T-helper 2 cell treated with Interferon-gamma antibody and Interleukin-4, amounts not matched to agents 5 μg/mL and 100 μg/mL, for 36 hours (primary cell): ENCODE results near the gene GRIN2C.
"Not testable (repeated sequence)": the region's sequence is repeated elsewhere in the genome, so short reads cannot be mapped to it uniquely, and the experiment has no call there.

Source experiments
- DNase-seq: peaks from one replicate; pipeline ENCODE4 v3.0.0; 2021; ENCODE audit warnings: low spot score
- H3K27ac Mint-ChIP-seq: one replicate; pipeline ENCODE4 v1.8.0; 2021; ENCODE audit warnings: mild to moderate bottlenecking, mixed read lengths
- H3K27me3 Mint-ChIP-seq: one replicate; pipeline ENCODE4 v1.8.0; 2021; ENCODE audit warnings: low read depth, mixed read lengths
- H3K36me3 Mint-ChIP-seq: one replicate; pipeline ENCODE4 v1.8.0; 2021; ENCODE audit warnings: low read depth, mixed read lengths
- H3K4me1 Mint-ChIP-seq: one replicate; pipeline ENCODE4 v1.8.0; 2021; ENCODE audit warnings: low read depth, mixed read lengths
- H3K4me3 Mint-ChIP-seq: one replicate; pipeline ENCODE4 v1.8.0; 2022; ENCODE audit warnings: mild to moderate bottlenecking, moderate library complexity, mixed read lengths
- H3K9me3 Mint-ChIP-seq: one replicate; pipeline ENCODE4 v1.8.0; 2021; ENCODE audit warnings: mixed read lengths

GRIN2C gene

DNA sequence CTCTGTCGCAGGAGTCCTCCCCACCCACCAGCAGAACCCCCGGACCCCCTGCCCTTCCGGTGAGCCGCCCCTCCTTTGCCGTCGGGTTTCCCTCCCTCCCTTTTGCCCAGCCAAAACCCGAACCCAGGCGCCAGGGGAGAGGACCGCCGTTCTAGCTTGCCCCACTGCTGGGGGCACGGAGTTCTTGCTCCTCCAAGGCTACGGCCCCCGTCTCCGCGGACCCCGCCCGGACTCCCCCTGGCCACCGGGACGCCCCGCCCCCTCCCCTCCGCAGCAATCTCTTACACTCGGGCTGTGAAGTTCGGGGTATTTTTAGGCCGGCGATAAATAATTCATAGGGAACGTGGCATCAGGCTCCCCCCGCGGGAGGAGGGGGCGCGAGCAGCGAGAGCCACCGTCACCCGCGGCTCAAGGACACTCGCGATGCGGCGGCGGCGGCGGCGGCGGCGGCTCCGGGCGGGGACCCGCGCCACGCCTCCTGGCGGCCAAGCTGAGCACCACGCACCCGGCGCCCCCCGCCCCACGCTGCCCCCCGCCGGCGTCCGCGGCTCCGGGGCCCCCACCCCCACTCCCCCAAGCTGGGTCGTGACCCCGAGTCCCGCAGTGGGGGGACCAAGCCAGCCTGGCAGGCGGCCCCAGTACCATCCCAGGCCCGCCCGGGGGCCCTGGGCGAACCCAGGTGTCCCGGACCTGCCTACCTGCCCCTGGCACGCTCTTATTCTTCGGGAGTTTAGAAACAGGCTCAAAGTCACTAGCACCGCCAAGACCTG lies at the start of gene GRIN2C:
Gene GRIN2C, minus strand, starts transcription at position 427 of the 770 bp plus-strand sequence. CDS start 4,793 bp downstream, outside the sequence.
- H3K36me3 Mint-ChIP-seq = peaks cover 6% of the 10 kb centered on the region
- peaks cover 4% of the 10 kb centered on the region for H3K4me1 Mint-ChIP-seq
- H3K9me3 Mint-ChIP-seq = no peaks in the 10 kb centered on the region
- DNase-seq = no peak
- H3K27me3 Mint-ChIP-seq = peaks cover 60% of the 10 kb centered on the region
- peak within 1 kb of the TSS; percentile 47 for H3K4me3 Mint-ChIP-seq
- no peak within 1 kb of the TSS for H3K27ac Mint-ChIP-seq

DNA sequence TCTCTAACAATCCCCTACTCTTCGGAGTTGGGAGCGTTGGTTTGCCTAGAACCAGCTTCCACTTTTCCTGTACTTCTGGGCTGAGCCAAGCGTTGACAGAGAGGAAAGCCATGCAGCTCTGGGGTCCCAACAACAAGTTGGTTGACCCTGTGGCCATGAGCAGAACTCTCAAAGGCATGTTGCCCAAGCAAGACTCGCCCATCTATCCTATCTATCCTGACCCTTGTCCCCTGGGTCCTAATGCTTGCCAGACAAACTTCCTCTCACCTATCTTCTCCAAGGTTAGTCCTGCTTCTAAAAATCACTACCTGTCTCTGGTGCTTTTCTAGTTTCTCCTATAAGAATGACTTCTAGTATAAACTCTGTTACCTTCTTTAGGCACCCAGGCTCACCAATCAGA lies 49.4 kb upstream of the GRIN2C start:
- not testable (repeated sequence) for H3K4me3 Mint-ChIP-seq, H3K36me3 Mint-ChIP-seq, H3K27ac Mint-ChIP-seq, H3K4me1 Mint-ChIP-seq, DNase-seq, H3K27me3 Mint-ChIP-seq, H3K9me3 Mint-ChIP-seq

DNA sequence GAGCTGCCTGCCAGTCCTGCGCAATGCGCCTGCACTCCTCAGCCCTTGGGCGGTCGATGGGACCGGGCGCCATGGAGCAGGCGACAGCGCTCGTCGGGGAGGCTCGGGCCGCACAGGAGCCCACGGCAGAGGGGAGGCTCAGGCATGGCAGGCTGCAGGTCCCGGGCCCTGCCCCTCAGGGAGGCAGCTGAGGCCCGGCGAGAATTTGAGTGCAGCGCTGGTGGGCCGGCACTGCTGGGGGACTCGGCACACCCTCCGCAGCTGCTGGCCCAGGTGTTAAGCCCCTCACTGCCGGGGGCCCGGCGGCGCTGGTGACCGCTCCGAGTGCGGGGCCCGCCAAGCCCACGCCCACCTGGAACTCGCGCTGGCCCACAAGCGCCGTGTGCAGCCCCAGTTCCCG lies 47.3 kb upstream of the GRIN2C start:
- H3K9me3 Mint-ChIP-seq = no peaks in the 10 kb centered on the region
- no peaks in the 10 kb centered on the region for H3K36me3 Mint-ChIP-seq
- peaks cover 4% of the 10 kb centered on the region for H3K27me3 Mint-ChIP-seq
- no peak for DNase-seq
- no peak overlapping the region for H3K27ac Mint-ChIP-seq
- H3K4me1 Mint-ChIP-seq = peaks cover 3% of the 10 kb centered on the region
- no peak overlapping the region for H3K4me3 Mint-ChIP-seq

DNA sequence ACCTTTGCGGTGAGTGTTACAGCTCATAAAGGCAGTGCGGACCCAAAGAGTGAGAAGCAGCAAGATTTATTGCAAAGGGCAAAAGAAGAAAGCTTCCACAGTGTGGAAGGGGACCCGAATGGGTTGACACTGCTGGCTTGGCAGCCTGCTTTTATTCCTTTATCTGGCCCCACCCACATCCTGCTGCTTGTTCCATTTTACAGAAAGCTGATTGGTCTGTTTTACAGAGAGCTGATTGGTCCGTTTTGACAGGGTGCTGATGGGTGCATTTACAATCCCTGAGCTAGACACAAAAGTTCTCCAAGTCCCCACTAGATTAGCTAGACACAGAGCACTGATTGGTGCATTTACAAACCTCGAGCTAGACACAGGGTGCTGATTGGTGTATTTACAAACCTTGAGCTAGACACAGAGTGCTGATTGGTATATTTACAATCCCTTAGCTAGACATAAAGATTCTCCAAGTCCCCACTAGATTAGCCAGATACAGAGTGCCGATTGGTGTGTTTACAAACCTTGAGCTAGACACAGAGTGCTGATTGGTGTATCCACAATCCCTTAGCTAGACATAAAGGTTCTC lies 46.6 kb upstream of the GRIN2C start:
- H3K4me1 Mint-ChIP-seq = not testable (repeated sequence)

DNA sequence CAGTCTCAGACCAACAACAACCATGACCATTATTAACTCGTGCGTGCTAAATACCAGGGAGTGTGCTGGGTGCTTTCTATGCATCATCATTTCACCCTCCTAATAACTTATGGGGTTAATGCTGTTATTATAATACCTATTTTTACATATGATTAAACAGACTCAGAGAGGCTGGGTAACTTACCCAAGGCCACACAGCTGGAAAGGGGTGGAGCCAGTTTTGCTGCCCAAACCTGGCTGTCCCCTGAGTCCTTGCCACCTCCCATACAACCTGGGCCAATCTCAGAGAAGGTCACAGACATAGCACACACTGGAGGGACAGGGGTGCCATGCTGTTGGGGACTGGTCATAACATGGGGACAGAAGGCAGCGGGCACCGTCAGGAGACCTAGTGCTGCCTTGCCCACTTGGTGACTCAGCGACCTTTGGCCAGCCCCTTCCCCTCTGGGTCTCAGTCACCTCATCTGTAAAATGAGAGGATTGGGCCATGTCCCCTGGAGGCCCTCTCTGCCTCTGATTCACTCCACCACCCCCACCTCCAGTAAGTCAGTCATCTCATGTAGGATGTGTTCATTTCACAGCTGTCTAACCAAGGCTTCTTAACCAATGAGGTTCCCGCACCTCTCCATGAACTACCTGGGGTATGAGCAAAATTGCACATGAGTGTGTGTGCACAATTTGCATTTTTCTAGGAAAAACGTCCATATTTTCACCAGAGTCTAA lies 45.2 kb upstream of the GRIN2C start:
- no peaks in the 10 kb centered on the region for H3K9me3 Mint-ChIP-seq
- no peak overlapping the region for H3K4me3 Mint-ChIP-seq
- no peaks in the 10 kb centered on the region for H3K36me3 Mint-ChIP-seq
- no peak for DNase-seq
- H3K27ac Mint-ChIP-seq = no peak overlapping the region
- H3K27me3 Mint-ChIP-seq = peaks cover 7% of the 10 kb centered on the region
- H3K4me1 Mint-ChIP-seq = peaks cover 3% of the 10 kb centered on the region

More for the DNA sequence above, 46.6 kb upstream of the GRIN2C start:
- DNase-seq, H3K4me3 Mint-ChIP-seq, H3K27ac Mint-ChIP-seq, H3K9me3 Mint-ChIP-seq, H3K27me3 Mint-ChIP-seq, H3K36me3 Mint-ChIP-seq: not testable (repeated sequence)

DNA sequence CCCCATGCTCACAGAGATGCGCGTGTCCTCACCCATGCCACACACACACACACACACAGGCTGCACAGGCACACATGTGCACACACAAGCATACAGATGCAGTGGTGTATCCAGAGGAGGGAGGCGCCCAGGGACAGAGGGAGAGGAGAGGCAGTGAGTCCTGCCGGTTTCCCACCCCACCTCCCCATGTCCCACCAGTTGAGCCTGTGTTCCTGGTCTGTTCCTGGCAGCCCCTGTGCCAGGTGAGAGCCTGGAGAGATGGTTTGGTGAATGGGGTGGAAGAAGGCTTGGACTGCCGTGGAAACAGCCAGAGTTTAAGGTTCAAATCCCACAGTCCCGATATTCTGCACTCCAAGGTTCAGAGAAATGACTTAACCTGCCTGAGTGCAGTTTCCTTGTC lies 44.0 kb upstream of the GRIN2C start:
- Mint-ChIP-seq H3K27me3 (peaks cover 3% of the 10 kb centered on the region), H3K4me1 (peaks cover 3% of the 10 kb centered on the region), H3K36me3 (no peaks in the 10 kb centered on the region), H3K27ac (no peak overlapping the region), H3K9me3 (no peaks in the 10 kb centered on the region), H3K4me3 (no peak overlapping the region)
- no peak for DNase-seq

DNA sequence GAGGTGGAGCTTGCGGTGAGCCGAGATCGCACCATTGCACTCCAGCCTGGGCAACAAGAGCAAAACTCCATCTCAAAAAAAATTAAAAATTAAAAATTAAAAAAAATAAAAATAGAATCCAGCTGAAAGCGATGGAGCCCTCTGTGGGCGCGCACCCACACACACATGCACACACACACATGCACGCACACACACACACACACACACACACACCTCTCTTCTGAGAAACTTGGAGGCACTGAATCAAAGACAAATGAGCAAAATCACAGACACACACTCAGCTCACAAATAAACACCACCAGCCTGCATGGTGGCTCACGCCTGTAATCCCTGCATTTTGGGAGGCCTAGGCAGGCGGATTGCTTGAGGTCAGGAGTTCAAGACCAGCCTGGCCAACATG lies 43.3 kb upstream of the GRIN2C start:
- DNase-seq = no peak
- Mint-ChIP-seq H3K9me3 (no peaks in the 10 kb centered on the region), H3K27me3 (peaks cover 3% of the 10 kb centered on the region), H3K4me1 (peaks cover 3% of the 10 kb centered on the region), H3K27ac (no peak overlapping the region), H3K4me3 (no peak overlapping the region), H3K36me3 (no peaks in the 10 kb centered on the region)

DNA sequence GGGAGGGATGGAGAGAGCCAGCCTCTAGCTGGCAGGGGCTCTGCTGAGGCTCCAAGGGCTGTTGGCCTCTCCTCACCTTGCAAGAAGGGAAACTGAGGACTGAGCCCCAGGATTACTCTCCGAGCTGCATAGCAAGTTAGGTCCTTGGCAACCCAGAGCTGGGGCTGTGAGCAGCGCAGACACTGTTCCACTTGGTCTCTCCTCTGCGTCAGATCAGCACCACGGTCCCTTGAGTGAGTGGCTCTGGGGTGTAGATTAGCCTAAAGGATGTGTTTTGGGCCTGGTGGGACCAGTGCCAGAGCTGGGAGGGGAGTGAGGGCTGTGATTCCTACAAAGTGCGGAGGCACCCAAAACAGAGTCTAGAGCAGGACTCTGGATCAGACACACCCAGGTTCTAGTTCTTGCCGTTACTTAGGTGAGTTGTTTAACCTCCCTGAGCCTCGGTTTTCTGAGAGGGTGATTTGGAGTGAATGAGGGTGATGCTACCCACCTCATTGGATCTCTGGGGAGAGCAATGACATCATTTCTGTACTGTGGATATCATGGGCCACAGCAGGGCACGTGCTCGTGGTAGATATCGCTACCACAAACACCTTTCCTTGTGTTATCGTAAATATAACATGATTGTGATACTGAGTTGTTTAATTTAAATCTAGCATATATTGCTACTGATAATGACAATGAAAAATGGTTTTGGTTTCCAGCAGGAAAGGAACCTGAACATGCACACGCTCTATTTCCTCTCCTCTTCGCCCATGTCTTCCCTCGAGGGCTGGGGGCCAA lies 41.9 kb upstream of the GRIN2C start:
- H3K4me1 Mint-ChIP-seq = peaks cover 3% of the 10 kb centered on the region
- no peak for DNase-seq
- no peak overlapping the region for H3K4me3 Mint-ChIP-seq
- H3K27me3 Mint-ChIP-seq = peaks cover 7% of the 10 kb centered on the region
- no peak overlapping the region for H3K27ac Mint-ChIP-seq
- H3K36me3 Mint-ChIP-seq = no peaks in the 10 kb centered on the region
- H3K9me3 Mint-ChIP-seq = no peaks in the 10 kb centered on the region

DNA sequence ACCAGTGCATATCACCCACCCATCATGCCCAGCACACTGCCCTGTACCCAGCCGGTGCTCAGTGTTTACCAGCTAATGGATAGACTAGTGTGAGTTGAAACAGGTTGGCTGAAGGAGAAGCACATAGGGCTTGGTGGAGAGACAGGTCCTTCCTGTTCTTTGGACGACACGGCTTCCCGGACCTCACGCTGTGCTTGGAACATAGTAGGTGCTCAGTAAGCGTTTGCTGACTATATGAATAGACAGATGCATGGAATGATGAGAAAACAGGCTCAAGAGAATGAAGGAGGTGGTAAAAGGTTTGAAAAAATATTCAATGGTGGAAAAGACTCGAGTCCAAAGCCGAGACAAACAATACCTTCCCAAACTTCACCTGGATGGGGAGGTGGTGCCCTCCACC lies 40.5 kb upstream of the GRIN2C start:
- Mint-ChIP-seq H3K9me3 (no peaks in the 10 kb centered on the region), H3K27ac (no peak overlapping the region), H3K4me3 (no peak overlapping the region), H3K36me3 (no peaks in the 10 kb centered on the region), H3K27me3 (peaks cover 20% of the 10 kb centered on the region), H3K4me1 (no peaks in the 10 kb centered on the region)
- DNase-seq = no peak

DNA sequence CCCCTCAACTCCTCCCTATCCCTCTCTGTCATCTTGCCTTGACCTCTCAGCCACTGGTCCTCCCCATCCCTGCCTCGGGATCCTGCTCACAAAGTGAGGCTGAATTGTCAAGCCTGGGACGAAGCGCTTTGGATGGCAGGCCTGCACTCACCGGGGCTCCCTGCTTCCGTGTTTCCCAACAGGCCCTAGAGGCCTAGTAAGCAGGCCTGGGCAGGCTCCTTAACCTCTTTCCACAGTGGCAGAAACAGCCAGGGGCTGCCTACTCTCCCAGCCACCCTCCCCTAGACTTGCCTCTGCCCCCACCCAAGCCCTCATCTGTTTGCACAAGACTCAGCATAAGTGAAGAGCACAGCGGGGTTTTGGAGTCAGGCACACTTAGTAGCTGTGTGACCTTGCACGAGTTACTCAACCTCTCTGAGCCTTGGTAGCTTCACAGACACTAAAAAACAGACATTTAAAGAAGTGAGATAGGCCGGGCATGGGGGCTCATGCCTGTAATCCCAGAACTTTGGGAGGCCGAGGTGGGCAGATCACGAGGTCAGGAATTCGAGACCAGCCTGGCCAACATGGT lies 38.8 kb upstream of the GRIN2C start:
- H3K9me3 Mint-ChIP-seq = no peaks in the 10 kb centered on the region
- no peak for DNase-seq
- H3K27me3 Mint-ChIP-seq = peaks cover 34% of the 10 kb centered on the region
- H3K4me3 Mint-ChIP-seq = no peak overlapping the region
- H3K4me1 Mint-ChIP-seq = peaks cover 2% of the 10 kb centered on the region
- H3K27ac Mint-ChIP-seq = no peak overlapping the region
- H3K36me3 Mint-ChIP-seq = no peaks in the 10 kb centered on the region

DNA sequence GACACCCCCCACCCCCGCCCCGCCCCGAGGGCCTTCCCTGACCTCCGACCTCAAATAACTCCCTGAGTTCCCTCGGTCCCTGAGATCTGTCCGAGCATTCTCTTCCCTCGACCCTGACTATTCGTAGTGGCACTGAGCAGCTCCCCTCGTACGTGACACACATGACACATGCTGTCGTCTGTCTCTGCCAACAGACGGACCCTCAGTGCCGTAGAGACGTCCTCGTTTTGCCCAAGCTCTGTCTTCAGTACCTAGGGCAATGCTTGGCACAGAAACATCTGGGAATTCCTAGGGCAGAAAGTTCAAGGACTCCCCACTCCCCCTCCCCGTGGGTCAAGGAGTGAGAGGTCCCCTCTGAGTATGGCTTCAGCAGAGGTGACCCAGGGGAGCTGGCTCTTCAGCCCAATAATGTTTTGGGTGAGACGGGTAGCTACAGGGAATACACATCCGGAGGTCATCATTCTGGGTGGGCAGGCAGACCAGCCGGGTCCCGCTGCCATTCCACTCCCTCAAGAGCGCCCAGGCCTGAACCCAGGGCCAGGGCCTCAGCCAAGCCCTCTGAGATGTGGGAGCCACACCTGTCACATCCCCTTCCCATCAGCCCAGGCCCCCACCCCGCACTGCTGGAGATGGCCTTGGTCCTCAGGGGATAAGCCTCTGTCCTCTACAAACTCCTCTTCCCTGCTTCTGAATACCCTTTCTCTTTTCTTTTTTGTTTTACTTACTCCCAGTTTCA lies 34.4 kb upstream of the GRIN2C start:
- Mint-ChIP-seq H3K27ac (no peak overlapping the region), H3K9me3 (no peaks in the 10 kb centered on the region), H3K4me1 (peaks cover 2% of the 10 kb centered on the region), H3K36me3 (no peaks in the 10 kb centered on the region), H3K4me3 (peak overlapping the region; percentile 55), H3K27me3 (peaks cover 48% of the 10 kb centered on the region)
- no peak for DNase-seq

DNA sequence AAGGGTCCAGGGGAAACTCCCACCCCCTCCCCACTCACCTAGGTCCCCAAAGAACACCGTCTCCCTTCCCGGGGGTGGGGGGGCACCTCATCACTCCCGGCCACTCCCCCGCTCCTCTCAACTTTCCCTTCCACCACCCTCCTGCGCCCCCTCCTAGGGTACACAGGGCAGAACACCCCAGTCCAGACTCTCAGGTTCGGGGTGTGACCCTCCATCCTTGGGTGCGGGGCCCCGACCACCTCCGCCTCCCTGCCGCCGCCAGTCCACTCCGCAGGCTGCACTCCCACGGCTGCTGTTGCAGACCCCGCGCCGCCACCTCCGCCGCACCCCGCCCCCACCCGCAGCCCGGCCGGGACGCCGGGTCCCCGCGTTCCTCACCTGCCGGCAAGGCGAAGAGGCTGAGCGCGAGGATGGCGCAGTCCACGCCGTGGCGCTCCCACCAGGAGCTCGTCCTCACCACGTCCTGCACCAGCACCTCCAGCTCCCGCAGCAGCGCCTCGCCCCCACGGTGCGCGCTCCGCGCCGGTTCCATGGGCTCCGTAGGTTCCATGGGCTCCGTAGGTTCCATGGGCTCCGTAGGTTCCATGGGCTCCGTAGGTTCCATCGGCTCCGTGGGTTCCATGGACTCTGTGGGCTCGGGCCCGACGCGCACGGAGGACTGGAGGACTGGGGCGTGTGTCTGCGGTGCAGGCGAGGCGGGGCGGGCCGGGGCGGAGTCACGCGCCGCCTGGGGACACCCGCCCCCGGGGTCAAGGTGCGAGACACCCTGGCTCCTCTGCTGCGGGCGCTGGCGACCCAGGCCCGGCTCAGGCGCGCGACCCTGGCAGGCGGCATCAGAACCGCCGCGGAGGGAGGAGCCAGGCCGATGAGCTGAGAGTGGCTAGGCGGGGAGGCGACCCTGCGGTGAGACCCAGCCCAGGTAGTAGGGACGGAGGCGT lies 33.6 kb upstream of the GRIN2C start, which contains the start of gene FADS6:
Gene FADS6, minus strand, starts transcription at position 660 of the 938 bp plus-strand sequence. Its CDS starts 38 bp downstream, at position 622.
- H3K9me3 Mint-ChIP-seq = no peaks in the 10 kb centered on the region
- no peak within 1 kb of the TSS for H3K27ac Mint-ChIP-seq
- H3K27me3 Mint-ChIP-seq = peaks cover 48% of the 10 kb centered on the region
- no peak for DNase-seq
- H3K36me3 Mint-ChIP-seq = no peaks in the 10 kb centered on the region
- peak within 1 kb of the TSS; percentile 55 for H3K4me3 Mint-ChIP-seq
- H3K4me1 Mint-ChIP-seq = peaks cover 2% of the 10 kb centered on the region
